HG03066 (cell line): ENCODE measurements around the gene GJA4.
A peak's percentile ranks its signal among the peaks of the same experiment; 100 is the strongest.
"Not testable (repeated sequence)": the region's sequence is repeated elsewhere in the genome, so short reads cannot be mapped to it uniquely, and the experiment has no call there.

Experiments
- ATAC-seq: cut with Tn5 transposase; IDR thresholded peaks from one replicate; pipeline ENCODE4 v1.9.1; 2021; ENCODE audit warnings: low read depth; ENCODE audit not compliant: unreplicated experiment

The GJA4 gene

DNA sequence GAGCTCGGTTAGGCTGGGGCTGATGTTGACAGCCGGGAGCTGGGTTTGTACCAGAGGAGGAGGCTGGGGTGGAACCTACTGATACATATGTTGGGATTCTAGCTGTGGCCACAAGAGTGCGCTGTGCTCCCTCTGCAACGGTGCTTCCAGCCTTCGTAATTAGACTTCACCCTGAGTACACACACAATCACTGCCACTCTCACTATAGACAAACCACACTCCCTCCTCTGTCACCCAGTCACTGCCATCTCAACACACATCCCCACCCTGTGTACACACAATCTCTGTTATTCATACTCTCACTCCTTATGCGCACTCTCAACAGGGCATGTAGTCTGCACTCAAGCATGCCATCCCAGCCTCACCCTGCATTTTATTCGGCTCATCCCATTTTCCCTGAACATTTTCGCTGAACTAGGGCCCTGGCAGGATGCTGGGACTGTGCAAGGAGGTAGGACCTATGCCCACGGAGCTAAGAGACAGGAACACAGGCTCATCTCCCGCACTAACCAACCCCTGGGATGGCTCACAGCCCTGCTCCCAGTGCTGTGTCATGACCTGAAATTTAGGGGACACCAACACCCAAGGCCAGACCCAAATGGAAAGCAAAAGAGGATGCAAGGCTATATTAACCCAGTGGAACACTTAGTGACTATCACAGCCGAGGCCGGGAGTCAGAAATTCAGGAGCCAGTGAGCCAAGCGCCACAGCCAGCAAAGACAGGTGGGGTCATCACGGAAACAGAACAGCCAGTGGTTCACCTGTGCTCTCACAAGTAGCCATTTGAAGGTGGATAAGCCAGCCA is 6.1 kb upstream of the GJA4 start:
- ATAC-seq: no peak

DNA sequence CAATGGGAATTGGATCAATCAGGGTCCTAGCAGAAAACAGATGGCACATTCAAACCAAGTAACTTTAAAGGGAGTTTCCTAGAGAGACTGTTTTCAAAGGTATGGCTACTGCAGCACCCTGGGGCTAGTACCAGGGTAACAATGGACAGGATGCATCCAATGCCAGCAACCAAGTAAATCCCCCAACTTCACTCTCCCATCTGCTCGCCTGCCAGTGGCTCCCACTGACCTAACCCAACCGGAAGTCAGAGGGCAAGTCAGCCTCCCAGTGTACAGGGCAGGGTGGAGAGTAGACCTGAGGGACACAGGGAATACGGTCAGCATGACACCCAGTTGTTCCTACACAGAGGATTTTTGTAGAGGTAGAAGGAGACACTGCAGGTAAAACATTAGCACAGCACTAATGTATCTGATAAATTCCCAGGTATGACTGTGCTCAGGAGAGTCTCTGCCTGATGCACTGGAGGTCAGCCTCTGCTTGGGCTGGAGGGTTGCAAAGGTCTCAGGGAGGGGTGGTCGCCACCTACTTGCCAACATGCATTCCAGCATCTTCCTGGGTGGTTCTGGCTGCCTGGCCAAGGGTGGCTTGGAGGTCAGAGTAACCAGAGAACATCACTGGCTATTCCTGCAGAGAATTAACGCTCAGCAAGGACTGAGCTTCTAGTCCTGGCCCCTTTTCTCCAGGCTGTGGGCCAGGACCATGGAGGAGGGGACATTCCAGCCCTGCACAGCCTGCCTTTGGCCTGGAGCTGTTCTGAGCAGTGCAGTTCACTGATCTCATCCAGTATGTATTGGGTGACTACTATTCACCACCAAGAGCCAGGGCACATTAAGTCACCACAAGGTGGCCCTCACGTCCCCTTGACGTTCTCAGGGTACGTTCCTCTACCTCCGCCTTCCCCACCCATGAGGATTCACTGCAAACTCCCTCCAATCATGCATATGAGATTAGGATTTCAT is 5.1 kb upstream of the GJA4 start:
- no peak for ATAC-seq

DNA sequence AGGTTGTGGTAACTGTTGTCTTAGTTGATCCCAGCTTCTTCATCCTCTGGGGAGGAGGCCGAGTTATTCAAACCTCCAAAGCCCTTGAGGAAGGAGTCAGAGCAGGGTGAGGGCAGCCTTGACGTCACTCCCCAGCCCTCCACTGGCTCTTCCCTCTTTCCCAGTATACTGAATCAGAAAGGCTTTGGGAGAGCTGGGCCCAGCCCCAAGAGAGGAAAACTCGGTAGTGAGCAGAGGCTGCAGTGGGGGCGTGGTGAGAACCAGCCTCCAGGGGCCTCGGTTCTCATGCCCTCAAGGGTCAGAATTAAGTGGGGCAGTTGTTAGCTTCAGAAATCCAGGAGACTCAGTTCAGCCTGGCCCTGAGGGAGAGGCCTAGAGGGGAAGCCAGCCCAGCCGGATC is 1.8 kb upstream of the GJA4 start:
- no peak for ATAC-seq

DNA sequence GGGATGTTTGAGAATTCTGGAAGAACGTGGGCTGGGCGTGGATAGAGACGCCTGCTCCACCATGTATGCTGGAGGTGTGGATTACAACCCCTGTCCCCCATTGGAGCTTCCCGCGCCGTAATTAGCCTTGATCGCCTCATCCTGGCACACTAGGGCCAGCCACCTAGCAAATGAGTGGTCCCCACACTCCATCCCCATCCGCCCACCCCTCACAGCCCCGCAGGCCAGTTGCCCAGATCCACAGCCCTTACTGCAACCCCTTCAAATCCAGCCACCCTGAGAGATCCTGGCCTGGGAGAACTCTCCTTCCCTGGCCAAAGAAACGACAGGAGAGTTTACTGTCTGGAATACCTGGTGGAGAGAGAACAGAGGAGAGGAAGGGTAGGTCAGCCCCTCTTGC is 375 bp upstream of the GJA4 start:
- no peak for ATAC-seq

DNA sequence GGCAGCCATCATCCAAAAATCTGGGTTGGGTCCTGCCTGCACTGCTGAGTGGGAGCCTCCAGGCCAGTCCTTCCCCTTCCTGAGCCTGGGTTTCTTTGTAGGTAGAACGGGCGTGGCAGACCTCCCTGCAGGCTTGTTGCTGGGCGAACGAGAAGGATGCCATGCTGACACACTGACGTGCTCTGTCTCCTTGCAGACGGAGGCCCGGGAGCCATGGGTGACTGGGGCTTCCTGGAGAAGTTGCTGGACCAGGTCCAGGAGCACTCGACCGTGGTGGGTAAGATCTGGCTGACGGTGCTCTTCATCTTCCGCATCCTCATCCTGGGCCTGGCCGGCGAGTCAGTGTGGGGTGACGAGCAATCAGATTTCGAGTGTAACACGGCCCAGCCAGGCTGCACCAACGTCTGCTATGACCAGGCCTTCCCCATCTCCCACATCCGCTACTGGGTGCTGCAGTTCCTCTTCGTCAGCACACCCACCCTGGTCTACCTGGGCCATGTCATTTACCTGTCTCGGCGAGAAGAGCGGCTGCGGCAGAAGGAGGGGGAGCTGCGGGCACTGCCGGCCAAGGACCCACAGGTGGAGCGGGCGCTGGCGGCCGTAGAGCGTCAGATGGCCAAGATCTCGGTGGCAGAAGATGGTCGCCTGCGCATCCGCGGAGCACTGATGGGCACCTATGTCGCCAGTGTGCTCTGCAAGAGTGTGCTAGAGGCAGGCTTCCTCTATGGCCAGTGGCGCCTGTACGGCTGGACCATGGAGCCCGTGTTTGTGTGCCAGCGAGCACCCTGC is 1.4 kb downstream of the GJA4 start:
- no peak for ATAC-seq

DNA sequence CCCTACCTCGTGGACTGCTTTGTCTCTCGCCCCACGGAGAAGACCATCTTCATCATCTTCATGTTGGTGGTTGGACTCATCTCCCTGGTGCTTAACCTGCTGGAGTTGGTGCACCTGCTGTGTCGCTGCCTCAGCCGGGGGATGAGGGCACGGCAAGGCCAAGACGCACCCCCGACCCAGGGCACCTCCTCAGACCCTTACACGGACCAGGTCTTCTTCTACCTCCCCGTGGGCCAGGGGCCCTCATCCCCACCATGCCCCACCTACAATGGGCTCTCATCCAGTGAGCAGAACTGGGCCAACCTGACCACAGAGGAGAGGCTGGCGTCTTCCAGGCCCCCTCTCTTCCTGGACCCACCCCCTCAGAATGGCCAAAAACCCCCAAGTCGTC is 2.0 kb downstream of the GJA4 start:
- no peak for ATAC-seq

DNA sequence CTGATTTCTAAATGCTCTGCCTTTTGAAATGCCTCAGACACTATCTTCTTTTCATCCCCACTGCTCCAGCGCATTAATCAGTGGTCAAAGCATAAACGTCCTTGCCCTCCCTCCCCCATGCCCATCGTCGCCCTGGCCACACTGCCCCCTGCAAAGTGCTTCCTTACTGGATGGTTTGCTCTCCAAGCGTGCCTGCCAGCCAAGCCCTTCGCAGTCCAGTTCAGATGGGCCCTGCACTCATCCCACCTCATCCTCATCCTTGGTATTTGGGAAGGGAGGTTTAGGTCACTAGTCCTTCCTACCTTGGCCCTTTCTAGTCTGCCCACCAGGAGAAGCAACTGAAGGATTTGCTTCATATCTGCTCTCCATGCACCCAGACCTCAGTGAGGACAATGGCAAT is 3.1 kb downstream of the GJA4 start:
- no peak for ATAC-seq

DNA sequence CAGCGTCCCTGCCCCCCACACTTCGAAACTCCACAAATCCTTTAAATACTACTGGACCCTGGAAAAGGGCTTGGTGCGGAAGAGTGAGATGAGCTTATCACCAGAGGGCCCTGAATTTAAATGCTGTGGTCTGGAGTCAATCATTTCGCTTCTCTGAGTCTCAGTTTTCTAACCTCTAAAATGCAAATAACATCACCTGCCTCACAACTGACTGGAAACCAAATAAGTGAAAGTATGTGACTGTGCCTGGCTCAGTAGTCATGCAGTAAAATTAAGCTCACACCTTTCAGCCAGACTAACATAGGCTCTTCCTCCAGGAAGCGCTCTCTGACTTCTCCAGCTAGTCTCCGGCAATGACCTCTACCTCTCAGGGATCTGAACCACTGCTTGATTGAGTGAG is 4.2 kb downstream of the GJA4 start:
- ATAC-seq: peak; percentile 75

DNA sequence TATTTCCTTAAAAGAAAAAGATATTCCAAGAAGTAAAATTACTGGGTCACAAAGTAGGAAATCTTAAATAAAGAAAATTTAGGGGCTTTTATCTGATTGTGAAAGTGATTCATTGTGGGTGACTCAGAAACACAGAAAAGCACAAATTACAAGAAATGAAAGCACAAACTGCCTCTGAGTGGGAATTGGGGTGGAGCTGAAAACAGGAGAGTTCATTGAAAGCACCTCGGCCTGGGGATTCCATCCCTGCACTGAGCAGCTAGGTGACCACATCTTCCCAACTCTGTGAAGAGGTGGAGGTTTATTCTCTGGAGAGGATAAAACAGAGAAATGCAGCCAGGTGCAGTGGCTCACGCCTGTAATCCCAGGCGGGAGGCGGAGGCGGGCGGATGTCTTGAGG is 7.4 kb downstream of the GJA4 start:
- no peak for ATAC-seq

DNA sequence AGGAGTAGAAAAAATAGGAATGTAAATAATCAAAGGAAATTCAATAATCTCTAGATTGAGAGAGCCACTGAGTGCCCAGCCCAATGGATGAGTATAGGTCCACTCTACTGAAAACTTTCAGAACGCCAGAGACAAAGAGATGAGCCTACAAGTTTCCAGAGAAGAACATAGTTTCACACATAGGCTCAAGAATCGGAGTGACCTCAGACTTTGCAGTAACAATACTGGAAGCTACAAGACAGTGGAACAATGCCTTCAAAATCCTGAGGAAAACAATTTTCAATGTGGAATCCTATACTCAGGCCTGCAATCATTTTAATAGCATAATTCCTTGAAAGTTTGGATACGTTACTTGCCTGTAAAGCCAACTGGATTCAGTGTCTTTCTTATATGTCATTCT is 11.0 kb downstream of the GJA4 start:
- ATAC-seq: no peak

DNA sequence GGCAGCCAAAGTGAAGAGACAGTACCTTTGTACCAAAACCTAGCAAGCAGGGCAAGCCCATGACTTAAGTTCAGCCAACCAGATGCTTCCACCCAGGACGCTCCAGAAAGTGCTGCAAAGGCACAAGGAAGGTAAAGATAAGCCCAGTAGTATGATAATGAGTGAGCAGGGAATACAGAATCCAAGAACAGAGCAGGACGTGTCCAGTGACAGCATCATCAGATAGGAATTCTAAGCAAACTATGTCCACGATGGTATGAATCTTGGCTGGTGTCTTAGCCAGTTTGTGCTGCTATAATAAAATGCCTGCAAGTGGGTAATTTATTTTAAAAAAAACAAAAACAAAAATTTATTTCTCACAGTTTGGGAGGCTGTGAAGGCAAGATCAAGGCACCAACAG is 13.6 kb downstream of the GJA4 start:
- ATAC-seq: no peak

DNA sequence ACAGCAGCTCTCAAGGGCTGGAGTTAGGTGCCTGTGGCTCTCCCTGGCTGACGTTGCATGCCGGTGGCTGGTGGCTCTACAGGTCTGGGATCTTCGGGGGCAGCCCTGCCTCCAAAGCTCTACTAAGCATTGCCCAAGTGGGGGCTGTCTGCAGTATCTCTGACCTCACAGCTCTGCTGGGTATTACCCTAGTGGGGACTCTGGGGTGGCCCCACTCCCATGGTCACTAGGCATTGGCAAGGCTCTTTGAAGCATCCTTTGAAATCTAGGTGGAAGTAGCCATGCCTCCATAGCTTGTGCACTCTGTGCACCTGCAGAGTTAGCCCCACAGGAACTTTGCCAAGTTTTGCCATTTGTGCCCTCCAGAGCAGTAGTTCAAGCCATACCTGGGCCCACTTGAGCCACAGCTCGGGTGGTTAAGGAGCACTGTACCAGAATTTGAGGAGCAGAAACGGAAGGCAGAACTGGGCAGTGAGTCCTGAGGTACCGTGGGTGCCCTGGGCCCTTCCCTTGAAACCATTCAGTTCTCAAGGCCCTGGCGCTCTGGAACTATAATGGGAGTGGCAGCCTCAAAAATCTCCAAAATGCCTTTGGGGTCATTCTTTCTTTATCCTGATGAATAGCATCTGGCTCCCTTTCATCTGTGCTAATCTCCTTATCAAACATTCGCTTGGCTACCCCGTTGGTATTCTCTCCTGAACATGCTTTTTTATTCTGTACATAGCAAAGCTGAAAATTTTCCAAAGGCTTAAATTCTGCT is 15.4 kb downstream of the GJA4 start:
- no peak for ATAC-seq

DNA sequence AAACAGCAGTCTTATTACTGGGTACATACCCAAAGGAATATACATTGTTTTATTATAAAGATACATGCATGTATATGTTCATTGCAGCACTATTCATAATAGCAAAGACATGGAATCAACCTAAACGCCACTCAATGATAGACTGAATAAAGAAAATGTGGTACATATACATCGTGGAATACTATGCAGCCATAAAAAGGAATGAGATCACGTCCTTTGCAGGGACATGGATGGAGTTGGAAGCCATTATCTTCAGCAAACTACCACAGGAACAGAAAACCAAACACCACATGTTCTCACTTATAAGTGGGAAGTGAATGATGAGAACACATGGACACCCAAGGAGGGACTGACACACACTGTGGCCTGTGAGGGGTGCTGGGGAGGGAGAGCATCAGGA is 18.0 kb downstream of the GJA4 start:
- ATAC-seq: not testable (repeated sequence)

DNA sequence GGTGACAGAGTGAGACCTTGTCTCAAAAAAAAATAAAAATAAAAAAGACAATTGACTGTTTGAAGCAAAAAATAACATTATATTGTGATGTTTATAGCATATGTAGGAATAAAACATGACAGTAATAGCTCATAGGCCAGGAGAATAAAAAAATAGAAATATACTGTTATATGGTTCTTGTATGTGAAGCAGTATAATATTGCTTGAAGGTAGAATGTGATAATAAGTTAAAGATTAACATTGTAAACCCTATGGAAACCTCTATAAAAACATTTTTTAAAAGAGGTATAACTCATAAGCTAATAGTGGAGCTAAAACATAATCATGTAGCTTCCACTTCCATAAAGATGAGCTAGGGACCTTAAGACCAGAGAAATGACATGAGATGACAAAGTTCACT is 23.5 kb downstream of the GJA4 start:
- no peak for ATAC-seq

DNA sequence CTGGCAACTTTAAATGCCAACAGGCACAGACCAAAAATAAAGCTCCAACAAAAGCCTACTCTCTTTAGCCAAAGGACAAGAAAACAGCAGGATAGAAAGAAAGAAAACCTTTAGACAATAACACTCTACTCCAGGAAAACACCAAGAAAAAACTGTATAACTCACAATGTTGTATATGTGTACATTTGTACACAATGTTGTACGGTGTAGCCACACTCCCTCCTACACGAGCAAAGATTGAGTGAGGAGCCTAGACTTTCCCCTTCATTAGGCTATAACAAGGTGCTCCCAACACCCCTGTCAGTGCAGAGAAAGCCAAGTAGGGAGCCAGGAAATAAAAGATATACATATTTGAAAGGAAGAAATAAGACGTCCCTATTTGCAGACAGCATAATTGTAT is 24.0 kb downstream of the GJA4 start:
- ATAC-seq: no peak

DNA sequence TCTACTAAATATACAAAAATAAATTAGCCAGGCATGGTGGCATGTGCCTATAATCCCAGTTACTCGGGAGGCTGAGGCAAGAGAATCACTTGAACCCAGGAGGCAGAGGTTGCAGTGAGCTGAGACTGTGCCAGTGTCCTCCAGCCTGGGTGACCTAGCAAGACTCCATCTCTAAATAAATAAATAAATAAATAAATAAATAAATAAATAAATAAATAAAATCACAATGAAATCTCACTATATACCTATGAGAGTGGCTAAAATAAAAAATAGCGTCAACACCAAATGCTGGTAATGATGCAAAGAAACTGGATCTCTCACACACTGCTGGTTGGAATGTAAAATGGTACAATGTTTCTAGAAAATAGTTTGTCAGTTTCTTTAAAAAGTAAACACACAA is 26.1 kb downstream of the GJA4 start:
- not testable (repeated sequence) for ATAC-seq

DNA sequence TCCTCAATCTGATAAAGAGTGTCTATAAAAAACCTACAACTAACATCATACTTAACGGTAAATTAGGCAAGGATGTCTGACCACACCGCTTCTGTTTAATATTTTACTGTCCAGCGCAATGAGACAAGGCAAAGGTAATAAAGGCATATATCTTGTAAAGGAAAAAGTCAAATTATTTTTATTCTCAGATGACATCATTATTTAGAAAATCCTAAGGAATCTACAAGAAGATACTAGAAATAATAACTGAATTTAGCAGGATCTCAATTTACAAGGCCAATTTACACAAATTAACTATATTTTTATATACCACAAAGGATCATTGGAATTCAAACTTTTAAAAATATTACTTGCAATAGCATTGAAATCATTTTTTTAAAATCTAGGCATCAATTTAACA is 29.4 kb downstream of the GJA4 start:
- no peak for ATAC-seq

DNA sequence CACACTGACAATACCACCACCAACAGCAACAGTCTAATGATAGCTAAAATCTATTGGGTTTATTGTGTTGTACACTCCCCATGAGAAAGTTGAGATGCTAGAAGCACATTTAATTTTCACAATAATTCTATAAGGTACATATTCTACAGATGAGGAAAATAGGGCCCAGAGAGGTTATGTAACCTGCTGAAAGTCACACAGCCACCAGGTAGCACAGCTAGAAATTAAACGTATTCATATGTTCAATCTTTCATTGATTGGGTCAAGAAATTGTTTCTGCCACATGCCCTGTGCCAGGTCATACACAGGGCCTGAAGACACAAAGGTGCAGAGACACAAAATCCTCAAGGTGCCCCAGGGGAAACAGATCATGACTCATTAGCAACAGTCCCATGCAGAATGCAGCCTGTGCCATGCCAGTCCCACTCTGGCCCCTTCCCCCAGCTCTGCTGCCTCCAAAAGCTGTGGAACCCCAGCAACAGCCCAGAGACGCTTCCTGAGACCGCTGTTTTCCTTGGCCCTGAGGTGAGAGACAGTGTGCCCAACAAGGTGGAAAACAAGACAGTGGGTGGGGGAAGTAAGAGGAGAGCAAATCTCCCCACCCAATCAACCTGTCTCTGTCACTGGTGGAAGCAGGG is 32.1 kb downstream of the GJA4 start:
- ATAC-seq: no peak

DNA sequence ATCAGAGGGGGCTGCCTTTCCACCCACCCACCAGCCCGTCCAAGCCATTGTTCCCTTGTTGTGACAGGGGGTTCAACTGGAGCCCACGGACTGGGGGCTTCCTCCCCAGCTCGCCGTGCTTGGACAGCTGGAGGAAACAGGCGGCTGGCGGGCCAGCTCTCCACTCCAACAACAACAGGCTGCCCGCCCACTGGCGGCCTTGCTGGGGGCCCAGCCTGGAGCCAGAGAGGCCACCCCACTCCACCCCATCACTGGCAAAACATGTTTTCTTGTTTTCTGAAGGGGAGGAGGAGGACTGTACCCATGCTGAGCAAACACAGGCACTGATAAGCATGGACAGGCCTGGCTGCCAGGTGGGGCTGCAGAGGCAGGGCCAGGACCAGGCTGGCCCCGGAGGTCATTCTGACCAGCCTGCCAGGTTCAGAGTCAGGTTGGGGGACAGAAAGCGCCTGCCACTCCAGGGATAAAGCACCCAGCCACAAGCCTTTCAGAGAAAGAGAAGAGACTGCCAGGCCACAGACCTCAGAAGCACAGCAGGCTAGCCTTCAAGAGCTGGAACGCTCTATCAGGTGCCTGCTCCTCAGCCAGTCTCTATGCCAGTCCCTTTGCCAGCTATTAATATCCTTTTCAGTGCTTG is 32.8 kb downstream of the GJA4 start:
- no peak for ATAC-seq
